Stimulated activated CD8-positive, alpha-beta memory T cell treated with anti-CD3 and anti-CD28 coated beads, Interleukin-15, amount 100 ng/mL, for 4 hours (primary cell): ENCODE results near the gene FOLR2.
"Not testable (repeated sequence)": the region's sequence is repeated elsewhere in the genome, so short reads cannot be mapped to it uniquely, and the experiment has no call there.

ENCODE experiments used
- DNase-seq, 2 donors: peaks; one replicate each; pipeline ENCODE4 v3.0.0-alpha.2; 2020; ENCODE audit warnings: low read depth in 2 of 2

Gene FOLR2

DNA sequence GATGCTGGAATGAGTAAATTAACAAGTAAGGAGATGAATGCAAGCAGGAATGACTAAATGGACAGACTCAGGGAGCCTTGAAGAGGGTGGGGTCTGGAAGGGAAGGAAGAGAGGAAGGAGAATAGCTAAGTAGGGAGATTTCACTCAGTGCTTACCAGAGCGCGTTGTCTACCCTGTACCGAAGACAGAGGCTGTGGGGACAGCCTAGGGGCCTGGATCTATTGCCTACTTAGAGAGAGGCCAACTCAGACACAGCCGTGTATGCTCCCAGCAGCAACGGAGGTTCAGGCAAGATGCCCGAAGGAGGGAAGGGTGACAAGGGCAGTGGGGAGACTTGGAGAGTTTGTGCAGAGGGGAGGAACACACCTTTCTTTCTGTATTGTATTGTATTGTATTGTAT lies at the start of gene FOLR2:
TSS of gene FOLR2 (plus strand) at position 157 of the 400 bp plus-strand sequence. CDS start 1,791 bp downstream, outside the sequence.
- DNase-seq: no peak

DNA sequence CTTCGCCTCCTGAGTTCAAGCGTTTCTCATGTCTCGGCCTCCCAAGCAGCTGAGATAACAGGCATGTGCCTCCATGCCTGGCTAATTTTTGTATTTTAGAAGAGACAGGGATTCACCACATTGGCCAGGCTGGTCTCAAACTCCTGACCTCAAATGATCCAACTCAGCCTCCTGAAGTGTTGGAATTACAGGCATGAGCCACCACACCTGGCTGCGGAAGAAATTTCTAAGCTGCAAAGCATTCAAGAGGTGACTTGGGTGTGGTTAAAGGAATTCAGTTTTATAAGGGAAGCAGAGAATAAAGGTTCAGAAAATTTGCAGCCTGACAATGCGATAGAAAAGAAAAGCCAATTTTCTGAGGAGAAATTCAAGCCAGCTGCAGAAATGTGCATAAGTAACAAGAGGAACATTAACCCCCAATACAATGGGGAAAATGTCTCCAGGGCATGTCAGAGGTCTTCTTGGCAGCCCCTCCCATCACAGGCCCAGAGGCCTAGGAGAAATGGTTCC lies 47.5 kb upstream of the FOLR2 start:
- DNase-seq: not testable (repeated sequence)

- not testable (repeated sequence) for DNase-seq
Observed at GRCh38 chr11:72169754-72170153, 46.8 kb upstream of the FOLR2 start.

DNA sequence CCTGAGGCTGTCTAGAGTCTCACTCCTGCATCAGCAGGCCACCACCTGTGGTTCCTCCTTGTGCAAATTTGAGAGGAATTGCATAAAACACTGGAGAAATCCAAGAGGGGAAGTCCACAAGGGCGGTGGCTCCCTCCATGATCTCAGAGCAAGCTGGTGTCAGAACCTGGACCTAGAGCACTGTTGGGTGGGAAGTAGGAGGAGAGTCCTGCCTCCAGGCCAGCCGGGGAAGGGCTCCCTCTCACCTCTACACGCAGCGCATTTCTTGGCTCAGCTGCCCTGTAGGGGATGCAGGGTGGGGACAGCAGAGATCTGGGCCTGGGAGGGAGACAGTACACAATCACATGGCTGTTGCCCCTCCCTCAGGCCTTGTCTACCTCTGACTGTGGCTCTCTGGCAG lies 44.6 kb upstream of the FOLR2 start:
- not testable (repeated sequence) for DNase-seq

GRCh38 chr11:72173291-72173690 lies 43.3 kb upstream of the FOLR2 start:
- DNase-seq: no peak

GRCh38 chr11:72174302-72175070 lies 42.1 kb upstream of the FOLR2 start:
- no peak for DNase-seq

DNA sequence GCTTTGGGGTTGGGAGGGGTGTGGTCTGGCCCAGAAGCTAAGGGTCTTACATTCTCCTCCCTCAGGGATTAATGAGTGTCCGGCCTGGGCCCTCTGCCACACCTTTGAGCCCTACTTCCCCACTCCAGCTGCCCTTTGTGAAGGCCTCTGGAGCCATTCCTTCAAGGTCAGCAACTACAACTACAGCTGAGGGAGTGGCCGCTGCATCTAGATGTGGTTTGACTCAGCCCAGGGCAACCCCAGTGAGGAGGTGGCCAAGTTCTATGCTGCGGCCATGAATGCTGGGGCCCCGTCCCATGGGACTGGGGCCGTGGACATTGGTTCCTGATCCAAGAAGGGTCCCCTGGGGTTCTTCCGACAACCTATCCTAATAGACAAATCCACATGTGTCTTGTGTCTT lies 38.9 kb upstream of the FOLR2 start:
- DNase-seq: no peak

DNA sequence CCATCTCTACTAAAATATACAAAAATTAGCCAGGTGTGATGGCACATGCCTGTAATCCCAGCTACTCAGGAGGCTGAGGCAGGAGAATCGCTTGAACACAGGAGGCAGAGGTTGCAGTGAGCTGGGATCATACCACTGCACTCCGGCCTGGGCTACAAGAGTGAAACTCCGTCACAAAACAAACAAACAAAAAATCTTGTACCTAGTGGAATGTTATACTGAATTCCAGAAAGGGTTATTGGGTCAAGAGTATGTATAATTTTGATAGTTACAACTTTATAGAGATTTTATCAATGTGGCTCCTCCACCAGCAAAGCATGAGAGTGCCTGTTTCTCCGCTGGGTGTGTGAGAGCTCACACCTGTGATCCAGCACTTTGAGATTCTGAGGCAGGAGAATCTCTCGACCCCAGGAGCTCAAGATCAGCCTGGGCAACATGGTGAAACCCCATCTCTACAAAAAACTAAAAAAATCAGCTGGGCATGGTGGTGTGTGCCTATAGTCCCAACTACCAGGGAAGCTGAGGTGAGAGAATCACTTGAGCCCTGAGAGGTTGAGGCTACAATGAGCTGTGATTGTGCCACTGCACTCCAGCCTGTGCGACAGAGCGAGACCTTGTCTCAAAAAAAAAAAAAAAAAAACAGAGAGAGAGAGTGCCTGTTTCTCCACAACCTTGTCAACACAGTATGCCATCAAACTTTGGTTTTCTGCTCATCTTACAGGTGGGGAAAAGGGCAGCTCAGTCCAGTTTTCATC lies 37.4 kb upstream of the FOLR2 start:
- DNase-seq: no peak

DNA sequence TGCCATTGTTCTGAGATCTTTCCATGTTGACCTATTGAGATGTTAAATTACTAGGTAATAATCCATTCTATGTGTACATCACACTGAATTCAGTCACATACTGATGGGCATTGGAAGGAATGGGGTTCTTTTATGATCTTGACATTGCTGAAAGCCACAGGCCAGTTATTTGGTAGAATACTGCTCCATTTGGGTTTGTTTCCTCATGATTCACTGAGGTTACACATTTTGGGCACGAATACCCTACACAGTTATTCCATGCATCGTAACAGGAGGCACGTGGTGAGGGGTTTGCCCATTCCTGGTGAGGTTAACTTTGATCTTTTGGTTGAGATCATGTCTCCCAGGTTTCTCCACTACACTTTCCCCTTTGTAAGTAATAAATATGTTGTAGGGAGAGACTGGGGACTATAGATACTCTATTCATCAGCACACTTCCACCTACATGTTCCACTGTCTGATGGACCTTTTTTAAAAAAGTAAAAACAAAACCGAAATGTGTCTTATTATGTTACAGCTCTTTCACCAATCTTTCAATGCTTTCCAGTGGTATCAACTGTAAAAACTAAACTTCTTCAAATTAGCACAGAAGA lies 36.7 kb upstream of the FOLR2 start:
- no peak for DNase-seq

- not testable (repeated sequence) for DNase-seq
Observed at GRCh38 chr11:72180892-72181552, 35.6 kb upstream of the FOLR2 start.

DNA sequence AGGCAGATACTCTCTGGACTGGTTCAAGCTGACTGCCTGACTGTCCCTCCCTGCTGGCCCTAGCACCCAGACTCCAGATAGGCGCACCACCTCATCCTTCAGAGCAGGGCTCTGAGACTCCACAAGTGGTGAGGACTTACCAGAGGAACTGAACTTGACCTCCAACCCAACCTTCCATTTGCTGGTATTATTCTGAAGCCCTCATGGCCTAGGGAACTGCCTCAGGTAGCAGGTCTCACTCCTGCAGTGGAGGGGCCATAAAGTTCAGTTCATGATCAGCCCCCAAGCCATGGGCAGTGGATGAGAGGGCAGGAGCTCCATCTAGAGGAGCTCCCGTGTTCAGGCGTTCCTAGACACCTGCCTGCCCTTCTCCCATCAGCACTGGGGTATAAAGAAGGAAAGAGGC lies 35.0 kb upstream of the FOLR2 start:
- DNase-seq: not testable (repeated sequence)

- DNase-seq: no peak
Observed at GRCh38 chr11:72188267-72188666, 28.3 kb upstream of the FOLR2 start.

GRCh38 chr11:72189455-72190250 lies 26.9 kb upstream of the FOLR2 start:
- no peak for DNase-seq

- DNase-seq: no peak
Observed at GRCh38 chr11:72190631-72191071, 25.9 kb upstream of the FOLR2 start.

GRCh38 chr11:72191961-72192381 lies 24.6 kb upstream of the FOLR2 start, which contains the start of gene FOLR1:
Gene FOLR1 (plus strand): TSS chr11:72192140. CDS start chr11:72192174, 34 bp downstream.
- no peak for DNase-seq

DNA sequence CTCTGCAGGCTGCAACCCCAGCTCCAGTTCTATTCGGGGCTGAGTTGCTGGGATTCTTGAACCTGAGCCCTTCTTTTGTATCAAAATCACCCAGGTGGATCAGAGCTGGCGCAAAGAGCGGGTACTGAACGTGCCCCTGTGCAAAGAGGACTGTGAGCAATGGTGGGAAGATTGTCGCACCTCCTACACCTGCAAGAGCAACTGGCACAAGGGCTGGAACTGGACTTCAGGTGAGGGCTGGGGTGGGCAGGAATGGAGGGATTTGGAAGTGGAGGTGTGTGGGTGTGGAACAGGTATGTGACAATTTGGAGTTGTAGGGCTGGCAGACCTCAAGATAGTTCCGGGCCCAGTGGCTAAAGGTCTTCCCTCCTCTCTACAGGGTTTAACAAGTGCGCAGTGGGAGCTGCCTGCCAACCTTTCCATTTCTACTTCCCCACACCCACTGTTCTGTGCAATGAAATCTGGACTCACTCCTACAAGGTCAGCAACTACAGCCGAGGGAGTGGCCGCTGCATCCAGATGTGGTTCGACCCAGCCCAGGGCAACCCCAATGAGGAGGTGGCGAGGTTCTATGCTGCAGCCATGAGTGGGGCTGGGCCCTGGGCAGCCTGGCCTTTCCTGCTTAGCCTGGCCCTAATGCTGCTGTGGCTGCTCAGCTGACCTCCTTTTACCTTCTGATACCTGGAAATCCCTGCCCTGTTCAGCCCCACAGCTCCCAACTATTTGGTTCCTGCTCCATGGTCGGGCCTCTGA lies 20.9 kb upstream of the FOLR2 start:
- DNase-seq: no peak

DNA sequence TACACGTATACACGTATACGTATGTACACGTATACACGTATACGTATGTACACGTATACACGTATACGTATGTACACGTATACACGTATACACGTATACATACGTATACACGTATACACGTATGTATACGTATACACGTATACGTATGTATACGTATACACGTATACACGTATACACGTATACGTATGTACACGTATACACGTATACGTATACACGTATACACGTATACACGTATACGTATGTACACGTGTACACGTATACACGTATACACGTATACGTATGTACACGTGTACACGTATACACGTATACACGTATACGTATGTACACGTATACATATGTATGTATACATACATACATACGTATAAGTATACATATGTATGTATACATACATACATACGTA lies 15.1 kb upstream of the FOLR2 start:
- not testable (repeated sequence) for DNase-seq

GRCh38 chr11:72202571-72202970 lies 14.0 kb upstream of the FOLR2 start:
- no peak for DNase-seq

DNA sequence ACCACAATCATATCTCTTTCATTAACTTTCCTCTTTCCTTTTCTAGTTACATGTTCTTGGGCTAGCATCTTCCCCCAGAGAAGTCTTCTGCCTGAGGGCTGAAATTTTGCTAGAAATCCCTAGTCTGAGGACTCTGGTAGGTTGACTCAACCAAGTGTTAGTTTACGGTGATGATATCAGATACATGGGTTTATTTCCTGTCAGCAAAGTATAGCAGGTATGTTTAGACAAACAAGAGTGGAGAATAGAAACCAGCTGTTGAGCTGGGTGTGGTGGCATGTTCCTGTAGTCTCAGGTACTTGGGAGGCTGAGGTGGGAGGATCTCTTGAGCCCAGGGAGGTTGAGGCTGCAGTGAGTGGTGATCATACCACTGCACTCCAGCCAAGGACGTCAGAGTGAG lies 13.4 kb upstream of the FOLR2 start:
- no peak for DNase-seq

DNA sequence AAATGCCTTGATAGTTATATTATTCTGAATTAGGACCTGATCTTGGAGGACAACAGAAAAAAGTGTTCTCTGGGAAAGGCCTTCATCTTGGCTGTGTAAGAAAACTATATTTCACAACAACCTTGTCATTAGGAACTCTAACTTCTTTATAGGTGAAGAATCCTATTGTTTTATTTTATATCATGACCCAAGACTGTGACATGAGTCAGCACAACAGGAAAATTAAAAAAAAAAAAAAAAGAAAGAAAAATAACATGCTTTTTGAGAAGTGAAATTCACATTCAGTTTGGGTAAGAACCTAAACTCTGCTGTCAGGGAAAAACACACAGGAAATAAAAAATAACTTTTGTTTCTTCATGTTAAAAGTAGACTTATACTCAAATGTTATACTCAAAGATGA lies 11.7 kb upstream of the FOLR2 start:
- no peak for DNase-seq
